Metanephros (tissue), 1 donor: ENCODE data around the gene CLTC. TPM values are rescaled to one million over a fixed set of nuclear protein-coding genes. Genes with fewer than 3 reads are reported as not detected.

Experiments
- total RNA-seq: library from RNA; depleted of rRNA; stranded (reverse); fragments of >200 nt; gene quantifications from one replicate; pipeline ENCODE4 v1.2.3, GENCODE V29; 2014

Gene CLTC
- 276 TPM for total RNA-seq

DNA sequence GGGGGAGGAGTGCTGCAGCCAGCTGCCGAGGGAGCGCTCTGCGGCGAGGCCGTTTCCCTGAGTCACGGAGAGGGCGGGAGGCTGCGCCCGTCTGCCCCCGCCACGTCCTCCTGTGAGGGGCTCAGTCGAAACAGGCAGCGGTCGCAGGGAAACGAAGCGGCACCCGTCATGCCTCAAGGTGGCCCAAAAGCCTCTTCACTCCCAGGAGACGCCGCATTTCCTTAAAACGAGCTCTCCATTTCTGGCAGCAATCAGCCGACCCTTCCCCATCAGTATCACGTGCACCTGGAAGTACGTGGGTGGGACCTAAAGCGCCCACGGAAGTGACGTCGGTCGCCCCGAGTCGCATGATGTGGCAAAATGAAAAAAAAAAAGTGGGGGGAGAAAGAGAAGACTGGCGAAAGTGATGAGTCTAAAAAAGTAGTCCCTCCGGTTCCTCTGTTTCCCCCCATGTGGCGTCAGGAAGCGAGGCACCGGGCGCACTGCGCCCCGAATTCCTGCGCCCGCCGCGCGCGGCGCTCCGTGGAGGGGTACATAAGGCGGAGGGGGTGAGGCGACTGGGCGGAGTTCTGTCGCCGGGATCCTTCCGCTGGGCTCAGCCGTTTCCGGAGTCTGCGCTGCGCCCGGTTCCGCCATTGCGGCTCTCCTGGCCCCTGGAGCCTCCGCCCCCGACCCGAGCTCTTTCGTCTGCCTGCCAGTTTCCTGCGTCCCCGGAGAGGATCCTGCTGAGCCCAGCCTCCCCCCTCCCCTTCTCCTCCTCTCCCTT lies at the start of gene CLTC:
Gene CLTC, plus strand, starts transcription at position 598 of the 766 bp plus-strand sequence. CDS start 237 bp downstream, outside the sequence.

DNA sequence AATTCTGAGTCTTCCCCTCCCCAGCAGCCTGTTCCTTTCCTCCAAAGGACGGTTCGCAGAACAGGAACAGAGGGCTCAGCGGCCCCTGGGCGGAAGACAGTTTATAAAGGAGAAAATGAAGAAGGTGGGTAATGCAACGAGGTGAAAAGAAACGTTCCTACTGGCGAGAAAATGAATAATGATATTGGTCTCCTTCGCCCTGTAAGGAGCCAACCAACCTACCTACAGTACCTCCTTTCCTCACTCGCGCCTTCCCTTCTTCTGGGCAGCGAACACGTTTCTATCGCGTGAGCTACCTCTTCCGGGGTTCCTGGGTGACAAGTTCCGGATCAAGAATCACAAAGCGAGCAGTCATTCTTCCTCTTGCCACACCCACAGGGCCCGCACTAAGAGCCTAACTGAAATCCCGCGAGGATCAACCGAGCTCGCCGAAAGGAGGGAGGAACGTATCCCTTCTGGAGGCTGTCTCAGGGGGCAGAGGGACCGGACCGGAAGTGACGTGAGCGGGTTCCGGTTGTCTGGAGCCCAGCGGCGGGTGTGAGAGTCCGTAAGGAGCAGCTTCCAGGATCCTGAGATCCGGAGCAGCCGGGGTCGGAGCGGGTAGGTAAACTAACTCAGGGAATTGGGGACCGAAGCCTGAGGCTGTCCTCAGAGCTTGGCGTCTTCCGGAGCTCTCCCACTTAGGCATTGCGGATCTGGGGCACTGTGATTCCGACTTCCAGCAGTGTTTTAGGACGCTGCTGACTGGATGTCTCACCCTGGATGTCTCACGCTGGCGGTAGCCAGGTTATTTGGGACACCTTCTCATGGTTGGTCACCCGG lies 87.7 kb downstream of the CLTC start, which contains the start of the genes PTRH2 and VMP1:
Gene PTRH2, minus strand, starts transcription at position 282 of the 822 bp plus-strand sequence. CDS start 9,452 bp downstream, outside the sequence.
Gene VMP1, plus strand, starts transcription at position 506 of the 822 bp plus-strand sequence. CDS start 23,793 bp downstream, outside the sequence.

Other genes with a start within 250 kb of the CLTC start
- 74.2 TPM for gene DHX40, start 54.3 kb upstream of the CLTC start, total RNA-seq
- 11.7 TPM for gene PTRH2, start 87.5 kb downstream of the CLTC start, total RNA-seq
- gene VMP1, start 87.8 kb downstream of the CLTC start, total RNA-seq = 121 TPM